Endothelial cell of hepatic sinusoid (primary cell): ENCODE measurements around the gene CTDSP2.
"Not testable (repeated sequence)": the region's sequence is repeated elsewhere in the genome, so short reads cannot be mapped to it uniquely, and the experiment has no call there.

ENCODE experiments used
- in situ Hi-C: cut with HindIII; loops from 2 replicates; pipeline ENCODE4 v1.10.0; 2017; ENCODE audit warnings: low sequenced_read_pairs

The CTDSP2 gene

DNA sequence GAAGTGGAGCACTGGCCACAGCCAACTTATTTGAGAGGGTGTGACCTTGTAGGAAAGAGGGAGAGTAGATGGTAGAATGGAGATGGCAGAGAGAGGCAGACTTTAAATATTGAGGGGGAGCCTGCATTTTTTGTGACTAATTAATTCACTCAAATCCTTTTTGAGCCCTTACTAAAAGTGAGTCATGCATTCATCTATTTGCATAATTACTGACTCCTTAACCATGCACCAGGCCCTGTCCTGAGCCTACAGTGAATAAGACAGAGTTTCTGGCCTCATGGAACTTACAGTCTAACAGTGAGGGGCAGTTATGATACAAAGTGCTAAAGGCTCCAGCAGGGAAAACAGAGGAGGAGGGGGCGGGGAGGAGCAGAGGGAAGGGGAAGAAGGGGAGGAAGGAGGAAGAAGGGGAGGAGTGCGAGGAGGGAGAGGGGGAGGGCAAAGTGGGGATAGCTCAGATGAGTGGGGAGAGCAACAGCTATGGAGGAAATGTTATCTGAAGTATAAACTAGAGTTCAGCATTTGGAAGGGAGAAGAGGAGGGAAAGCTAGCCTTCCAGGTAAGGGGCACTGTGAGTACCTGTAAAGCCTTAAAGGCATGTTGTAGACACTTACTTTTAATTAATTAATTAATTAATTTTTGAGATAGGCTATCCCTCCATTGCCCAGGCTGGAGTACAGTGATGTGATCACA is 7.5 kb upstream of the CTDSP2 start:
- in situ Hi-C loops, result no loop called here

DNA sequence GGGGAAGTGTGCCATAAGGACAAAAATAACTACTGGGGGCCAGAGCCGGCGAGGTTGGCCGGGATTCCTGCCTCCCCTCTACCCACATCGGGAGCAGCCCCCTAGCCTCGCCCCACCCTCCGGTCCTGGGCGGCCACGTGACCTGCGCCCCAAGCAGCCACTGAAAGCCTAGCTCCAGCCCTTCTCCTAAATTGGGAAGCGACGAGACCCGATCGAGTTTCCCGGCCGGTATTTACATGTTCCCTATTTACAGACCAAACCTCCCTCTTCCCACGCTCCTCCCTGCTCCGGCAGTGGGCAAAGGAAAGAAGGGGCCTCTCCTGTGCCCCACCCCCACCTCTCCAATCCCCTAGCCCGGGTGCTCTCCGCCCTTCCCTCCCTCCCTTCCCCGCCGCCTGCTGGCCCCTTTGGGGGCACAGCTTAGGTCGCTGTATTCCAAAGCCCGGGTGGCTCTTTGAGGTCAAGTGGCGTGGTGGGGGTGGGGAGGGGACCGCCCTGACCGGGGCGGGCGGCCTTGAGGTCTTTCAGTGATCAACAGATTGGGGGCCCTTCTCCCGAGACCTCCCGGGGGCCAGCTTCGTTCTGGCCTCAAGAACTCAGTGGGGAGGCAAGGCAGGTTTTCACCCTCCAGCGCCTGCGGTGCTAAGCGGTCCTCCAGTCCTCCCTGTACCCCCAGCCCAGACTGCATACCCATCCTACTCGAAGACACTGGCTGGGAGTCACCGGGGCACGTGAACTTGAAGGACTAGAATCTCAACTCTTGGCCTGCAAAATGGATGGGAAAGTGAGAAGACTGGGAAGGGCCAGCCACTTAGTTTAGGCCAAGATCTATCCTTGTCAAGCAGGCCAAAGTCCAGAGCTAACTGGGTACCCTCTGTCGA is 6.3 kb upstream of the CTDSP2 start:
- in situ Hi-C loops, result no loop called here

DNA sequence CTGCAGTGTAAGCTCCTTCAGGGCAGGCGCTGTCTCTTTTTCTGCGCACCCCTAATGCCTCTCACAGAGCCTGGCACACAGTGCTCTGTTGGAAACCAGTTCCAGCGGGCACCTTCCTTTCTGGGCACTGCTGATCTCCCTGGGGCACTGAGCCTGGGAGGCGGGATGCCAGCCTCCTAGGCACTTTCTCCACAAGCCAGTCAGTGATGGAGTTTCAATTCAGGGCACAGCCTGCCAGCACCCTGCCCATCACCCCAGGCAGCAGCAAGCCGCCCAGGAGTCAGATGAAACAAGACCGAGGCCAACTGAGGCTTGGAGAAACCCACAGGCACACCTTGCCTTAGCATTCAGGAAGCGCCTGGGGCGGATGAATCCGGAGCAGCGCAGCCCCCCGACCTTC is 5.7 kb upstream of the CTDSP2 start:
- in situ Hi-C loops, result no loop called here

DNA sequence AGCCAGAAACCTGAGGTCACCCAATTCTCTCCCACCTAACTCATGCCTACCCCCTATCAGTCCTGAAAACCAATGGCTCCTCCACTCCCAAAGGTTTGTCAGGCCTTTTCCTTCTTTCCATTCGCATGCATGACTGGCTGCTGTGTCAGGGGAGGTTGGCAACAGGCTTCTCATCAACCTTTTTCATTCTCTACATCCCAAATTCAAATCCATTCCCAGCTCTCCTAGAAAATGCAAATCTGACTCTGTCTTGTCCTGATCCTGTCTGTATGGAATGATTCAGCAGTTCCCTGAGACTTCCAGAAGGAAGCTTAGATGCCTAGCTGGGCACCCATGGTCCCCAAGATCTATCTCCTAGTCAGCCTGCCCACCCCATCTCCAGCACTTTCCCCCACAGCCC is 5.0 kb upstream of the CTDSP2 start:
- in situ Hi-C loops, result no loop called here

DNA sequence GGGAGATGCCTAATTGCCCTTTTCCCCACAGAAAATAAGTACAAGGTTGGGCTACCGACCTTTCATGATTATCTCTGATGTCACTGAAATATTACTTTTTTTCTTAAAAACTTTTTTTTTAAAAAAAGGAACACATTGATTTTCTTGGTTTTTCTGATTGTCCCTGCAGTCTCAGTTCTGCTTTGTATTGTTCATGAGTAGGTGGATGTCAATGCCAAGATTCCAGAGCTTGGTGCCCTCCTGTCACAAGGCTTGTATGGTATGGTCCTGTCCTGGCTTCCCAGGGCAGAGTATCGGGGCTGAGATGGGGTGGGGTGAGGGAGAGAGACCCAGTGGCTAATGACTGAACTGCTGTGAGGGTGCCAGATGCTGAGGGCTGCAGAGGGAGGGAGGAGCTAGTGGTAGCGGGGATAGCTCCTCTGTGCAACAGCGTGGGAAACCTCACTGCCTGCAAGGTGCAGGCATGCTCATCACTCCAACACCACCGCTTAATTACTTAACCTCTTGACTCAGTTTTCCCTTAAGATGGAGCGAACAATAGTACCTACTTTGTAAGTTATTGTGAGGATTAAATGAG is 4.4 kb upstream of the CTDSP2 start:
- in situ Hi-C loops, result no loop called here

DNA sequence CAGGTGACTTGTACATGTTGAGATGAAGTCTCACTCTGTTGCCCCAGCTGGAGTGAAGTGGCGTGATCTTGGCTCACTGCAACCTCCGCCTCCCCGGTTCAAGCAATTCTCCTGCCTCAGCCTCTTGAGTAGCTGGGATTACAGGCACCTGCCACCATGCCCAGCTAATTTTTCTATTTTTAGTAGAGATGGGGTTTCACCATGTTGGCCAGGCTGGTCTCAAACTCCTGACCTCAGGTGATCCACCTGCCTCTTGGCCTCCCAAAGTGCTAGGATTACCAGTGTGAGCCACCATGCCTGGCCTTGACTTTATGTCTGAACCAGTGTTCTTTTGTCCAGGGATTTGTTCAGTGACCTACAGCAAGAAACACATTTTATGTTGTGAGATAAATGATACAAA is 2.9 kb upstream of the CTDSP2 start:
- in situ Hi-C loops, result not testable (repeated sequence)

DNA sequence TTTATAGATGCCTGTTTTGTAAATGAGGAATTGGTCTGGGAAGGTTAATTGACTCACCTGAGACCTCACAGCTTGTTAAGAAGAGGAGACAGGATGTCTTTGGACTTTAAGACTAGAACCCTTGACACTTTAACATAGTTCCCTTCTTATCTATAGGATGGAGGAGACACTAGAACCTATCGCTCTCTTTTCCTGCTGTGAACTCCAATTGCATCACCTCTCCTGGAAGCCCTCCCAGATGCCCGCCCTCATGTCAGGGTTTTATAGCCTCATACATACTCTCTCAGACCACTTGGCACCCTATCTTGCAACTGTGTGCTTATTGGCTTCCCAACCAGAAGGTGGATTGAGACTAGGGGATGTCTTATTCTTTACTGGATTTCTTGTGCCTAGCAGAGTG is 2.5 kb upstream of the CTDSP2 start:
- in situ Hi-C loops, result no loop called here

DNA sequence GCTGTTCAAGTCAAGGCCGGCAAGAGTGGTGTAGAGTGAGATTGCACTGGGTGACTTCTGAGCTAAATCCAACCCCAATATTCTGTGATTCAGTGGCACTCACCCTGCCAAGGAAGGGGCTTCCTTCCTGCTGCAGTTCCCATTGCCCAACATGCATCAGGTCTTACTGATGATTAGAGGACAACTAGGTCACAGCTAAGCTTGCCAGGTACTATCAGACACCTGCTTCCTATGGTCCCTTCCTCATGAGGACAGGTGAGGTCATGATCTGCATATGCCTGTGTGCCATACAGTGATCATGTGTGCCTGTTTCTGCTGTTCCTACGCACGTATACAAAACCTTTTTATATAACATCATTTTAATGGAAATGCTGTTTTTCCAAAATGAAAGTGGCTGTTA is 1.7 kb upstream of the CTDSP2 start:
- in situ Hi-C loops, result no loop called here

DNA sequence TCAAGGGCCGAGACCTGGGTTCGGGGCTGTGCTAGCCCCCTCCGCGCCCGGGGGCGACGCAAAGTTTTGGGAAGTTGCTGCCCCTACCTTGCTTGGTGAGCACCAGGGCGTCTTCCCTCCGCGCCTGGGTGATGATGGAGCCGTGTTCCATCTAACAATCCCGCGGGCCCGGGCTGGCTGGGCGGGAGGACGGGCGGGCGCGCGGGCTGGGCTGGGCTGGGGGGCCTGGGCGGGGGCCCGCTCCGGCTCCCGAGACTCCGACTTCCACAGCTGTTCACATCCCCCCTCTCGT is 298 bp downstream of the CTDSP2 start:
- in situ Hi-C loops, result no loop called here

DNA sequence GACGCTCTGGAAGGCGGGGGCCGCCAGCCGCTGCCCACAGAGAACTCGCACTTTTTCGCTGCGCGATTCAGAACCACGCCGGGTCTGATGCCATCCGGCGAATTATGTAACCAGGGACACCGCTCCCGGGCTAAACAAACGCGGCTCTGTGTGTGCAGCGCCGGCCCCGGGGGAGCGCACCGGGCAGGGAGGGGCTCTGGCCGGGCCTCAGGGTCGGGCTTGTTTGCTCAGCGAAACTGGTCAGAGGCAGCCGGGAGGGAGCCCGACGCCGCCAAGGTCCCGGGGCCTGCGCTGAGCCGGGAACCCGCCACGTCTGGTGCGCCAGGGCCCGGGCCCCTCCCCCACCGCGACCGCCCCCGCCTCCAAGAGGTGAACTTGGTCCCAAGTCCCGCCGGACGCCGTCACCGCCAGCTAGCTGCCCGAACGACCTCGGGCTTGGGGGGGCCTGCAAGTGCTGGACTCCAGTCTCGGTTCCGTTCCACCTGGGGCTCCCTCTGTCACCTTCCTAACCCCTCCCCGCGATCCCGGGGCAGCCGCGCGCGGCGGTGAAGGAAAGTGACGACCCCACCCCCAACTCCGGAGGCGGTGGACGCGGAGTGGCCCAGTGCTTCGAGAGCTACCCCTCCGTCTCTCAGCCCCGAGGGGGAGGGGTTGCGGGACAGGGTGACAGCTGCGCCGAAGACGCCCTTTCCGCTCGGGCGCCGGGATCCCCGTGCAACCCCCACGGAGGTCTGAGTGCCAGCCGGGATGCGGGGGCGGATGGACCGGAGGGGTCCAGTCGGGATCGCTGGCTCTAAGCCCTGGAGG is 848 bp downstream of the CTDSP2 start:
- in situ Hi-C loops, result no loop called here

DNA sequence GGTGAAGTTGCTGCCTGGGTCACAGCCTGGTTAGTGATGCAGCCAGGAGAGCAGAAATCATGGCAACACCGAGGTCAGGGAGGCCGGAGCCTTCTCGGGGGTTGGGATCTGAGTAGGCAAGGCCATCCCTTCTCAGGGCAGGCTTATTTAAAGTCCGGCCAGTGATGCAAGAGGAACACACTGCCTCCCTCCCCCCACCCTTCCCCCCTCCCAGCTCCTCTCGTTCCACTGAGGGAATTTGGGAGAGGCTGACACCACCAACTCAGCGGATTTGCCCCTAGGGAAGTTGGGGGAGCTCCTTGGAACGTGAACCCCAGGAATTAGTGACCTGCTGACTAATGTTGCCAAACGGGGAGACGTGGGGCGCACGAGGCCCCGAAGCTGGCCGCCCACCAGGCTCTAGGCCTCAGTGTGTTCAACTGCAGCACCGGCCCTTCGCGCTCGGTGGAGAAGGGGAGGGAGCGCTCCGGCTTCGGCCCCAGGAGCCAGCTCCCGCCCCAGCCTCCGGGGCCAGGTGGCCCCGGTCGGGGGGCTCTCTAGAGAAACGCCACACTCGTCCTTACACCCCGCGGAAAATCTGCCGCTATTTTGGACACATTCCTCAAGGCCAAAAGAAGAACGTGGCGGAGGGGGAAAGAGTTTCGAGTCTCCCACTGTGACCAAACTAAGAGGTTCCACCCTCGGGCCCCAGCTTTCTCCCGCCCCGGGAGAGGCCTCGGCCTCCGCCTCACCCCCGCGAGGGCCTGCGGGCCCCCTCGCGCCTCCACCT is 1.6 kb downstream of the CTDSP2 start:
- in situ Hi-C loops, result no loop called here

DNA sequence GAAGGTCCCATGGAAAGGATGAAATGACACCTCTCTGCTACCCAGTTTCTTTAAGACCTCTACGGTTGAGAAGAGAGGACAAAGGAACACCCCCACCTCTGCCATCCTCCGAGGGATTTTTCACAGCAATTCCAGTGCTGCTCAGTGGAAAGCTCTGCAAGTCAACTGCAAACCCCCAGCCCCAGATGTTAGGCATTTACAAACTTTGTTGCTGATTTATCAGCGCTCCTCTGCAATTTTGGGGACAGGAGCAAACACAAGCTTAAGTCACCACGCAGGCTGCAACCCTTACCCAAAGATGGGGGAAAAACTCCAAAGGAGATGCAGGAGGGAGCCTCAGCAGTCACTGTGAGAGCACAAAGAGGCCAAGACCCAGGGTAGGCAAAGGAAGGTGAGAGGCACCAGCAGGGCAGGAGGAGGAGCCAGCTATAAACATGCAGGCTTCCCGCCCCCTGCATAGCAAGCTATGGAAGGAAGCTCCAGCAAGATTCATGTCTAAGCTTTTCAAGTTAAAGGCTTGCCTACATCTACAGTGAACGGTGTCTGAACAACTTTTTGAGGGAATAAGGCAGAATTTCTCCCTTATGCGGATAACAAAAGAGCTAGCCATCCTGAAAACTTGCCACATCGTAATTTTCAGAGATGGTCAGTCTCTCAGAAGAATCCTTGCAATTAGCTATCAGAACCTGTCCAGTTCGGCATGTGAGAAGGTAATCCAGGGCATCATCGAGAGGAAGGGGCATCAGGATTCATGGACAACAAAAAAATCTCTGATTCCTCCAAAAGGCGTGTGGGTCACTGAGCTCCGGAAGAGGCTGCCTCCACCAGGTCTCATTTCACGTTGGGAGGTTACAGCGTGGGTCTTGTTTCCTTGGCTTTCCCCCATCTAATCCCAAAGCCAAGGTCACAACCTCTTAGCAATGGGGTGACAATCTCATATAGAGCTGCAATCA is 3.9 kb downstream of the CTDSP2 start:
- in situ Hi-C loops, result no loop called here

DNA sequence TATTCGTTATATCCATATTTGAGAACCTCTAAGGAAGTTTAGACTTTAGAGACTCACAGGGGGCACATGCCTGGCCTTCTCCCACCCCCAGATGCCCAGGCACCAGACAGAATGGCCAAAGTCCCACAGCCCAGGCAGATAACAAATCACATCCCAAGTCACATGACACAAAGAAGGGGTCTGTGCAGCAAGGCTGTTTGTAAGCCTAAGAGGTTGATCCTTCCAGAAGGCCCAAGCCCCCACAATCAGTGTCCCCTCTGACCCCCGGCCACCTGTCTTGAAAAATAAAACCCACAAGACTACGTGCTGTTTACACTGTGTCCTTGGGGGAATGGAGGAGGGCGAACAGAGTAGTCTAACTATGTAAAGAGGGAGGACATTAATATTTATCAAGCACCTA is 5.1 kb downstream of the CTDSP2 start:
- in situ Hi-C loops, result no loop called here

DNA sequence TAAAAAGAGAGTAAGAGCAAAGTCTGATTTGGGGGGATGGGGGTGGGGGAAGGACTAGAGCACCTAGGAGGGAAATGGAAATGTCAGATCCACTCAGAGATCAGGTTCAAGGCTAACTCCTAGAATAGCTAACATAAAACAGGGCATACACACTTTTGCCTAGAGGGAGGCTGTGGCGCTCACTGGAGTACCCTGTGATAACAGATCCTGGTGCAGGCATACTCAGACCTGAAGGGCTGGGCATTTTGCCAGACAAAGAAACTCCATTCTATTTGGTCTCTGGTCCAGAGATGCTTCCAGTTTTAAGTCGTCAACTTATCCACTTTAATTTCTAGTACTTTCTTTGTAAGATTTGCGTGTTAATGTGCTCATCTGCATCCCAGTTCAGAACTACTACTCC is 5.8 kb downstream of the CTDSP2 start:
- in situ Hi-C loops, result no loop called here

DNA sequence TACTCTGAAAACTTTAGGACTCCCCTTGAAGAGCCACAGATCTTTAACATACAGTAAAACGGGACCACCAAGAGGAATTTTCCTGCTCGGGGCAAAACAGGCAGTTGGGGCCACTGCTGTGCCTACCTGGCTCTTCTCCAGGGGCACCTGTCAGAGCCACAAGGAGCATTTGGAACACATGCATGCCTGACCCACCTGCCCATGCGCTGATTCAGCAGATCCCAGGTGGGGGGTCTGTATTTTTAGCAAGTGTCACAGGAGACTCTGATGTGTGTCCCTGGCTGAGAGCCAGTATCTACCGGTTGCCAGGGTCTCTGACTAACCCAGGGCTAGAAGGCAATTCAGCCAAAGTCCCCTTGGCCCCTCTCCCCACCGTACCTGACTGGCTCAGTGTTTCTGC is 6.5 kb downstream of the CTDSP2 start:
- in situ Hi-C loops, result no loop called here

DNA sequence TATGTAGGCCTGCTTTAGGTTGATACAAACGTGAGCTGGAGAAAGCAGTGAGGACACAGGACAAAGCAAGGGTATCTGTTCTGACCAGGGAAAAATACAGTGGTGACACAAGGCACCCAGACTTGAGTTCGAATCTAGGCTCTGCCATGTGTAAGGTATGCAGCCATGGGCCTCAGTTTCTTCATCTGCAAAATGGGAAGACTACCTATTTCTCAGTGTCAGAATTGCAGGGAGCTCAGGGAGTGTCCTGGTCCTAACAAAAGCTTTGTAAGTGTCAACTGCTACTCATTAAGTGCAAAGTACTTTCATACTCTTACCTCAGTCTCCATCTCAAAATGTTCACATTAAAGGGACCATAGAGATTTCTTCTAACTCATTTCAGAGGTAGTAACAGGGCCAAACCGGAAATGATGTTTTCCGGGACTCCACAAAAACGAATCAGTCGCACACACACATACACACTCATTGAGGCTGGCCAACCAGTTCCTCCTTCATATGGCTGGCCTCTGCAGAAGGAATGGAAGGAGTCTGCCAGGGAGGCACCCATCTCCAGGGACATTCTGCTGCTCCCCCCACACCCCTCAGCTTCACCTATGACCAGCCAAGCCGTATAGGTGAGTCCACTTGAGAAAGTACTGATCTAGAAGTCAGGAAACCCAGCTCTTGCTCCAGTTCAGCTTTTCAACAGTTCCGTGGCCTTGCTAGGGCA is 7.8 kb downstream of the CTDSP2 start:
- in situ Hi-C loops, result no loop called here

DNA sequence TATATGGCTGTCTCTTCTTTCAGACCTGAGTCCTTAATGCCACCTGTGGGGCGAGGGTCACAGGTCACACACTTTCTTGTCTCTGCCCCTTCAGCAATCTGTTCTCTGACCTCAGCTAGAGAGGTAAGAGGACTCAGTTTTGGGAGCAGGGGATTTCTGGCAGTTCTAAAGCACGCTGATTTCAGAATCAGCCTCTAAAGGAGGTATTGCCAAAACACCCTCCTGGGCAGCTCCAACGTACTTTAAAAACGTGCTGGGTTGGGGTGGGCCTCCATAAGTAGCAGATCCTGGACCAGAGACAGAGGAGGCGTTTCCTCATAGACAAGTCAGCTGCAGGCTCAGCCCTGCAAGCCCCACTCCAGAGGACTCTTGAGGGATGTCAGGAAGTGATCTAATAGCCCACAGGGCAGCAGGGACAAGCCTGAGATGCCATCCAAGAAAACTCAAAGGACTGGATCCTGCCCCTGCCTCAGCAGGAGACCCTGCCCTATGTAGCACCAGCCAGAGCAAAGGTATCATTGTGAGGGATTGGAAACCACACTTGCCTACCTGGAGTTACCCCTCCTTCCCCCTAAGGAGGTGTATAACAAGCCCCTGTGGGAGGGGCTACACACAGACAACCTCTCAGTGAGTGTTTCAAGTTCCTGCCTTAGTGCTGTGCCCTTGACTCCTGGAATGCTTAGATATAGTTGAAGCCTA is 8.5 kb downstream of the CTDSP2 start:
- in situ Hi-C loops, result no loop called here
